Fibroblast of mammary gland (primary cell): Measurements from ENCODE around the gene CGREF1.

Source experiments
- DNase-seq: peaks from one replicate; pipeline ENCODE4 v3.0.0-alpha.2; 2010; ENCODE audit warnings: low read depth
- H3K4me3 ChIP-seq: 2 replicates; pipeline ENCODE4 v1.5.1; 2011; ENCODE audit warnings: low read depth, mild to moderate bottlenecking, low read length, moderate library complexity; ENCODE audit not compliant: control insufficient read depth
- TF ChIP-seq, protein P1 (sequence below): conservative IDR thresholded peaks from 2 replicates; pipeline ENCODE4 v1.5.1; 2011; ENCODE audit warnings: low read depth, low read length, inconsistent platforms; ENCODE audit not compliant: control insufficient read depth, insufficient read depth

CGREF1 gene

DNA sequence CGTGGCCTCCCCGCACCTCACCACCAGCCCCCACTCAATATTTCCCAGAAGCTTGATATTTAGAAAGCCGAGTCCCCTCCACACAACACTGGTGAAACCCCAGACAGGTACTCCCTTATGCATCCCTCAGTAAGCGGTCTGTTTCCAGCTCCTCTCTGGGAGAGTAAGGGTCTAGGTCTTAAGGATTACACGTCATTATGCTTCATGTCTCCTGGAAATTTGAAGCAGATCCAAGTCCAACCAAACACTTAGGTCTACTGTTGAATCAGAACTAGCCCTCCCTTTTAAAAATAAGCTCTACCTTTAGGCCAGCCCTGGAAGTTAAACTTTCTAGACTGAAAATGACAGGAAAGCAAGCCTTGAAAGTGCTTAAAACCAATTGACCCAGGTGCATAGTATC, 46.0 kb downstream of the CGREF1 start:
- DNase-seq = peak; percentile 70
- TF ChIP-seq, protein P1, sequence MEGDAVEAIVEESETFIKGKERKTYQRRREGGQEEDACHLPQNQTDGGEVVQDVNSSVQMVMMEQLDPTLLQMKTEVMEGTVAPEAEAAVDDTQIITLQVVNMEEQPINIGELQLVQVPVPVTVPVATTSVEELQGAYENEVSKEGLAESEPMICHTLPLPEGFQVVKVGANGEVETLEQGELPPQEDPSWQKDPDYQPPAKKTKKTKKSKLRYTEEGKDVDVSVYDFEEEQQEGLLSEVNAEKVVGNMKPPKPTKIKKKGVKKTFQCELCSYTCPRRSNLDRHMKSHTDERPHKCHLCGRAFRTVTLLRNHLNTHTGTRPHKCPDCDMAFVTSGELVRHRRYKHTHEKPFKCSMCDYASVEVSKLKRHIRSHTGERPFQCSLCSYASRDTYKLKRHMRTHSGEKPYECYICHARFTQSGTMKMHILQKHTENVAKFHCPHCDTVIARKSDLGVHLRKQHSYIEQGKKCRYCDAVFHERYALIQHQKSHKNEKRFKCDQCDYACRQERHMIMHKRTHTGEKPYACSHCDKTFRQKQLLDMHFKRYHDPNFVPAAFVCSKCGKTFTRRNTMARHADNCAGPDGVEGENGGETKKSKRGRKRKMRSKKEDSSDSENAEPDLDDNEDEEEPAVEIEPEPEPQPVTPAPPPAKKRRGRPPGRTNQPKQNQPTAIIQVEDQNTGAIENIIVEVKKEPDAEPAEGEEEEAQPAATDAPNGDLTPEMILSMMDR = no peak
- no peak overlapping the region for H3K4me3 ChIP-seq

DNA sequence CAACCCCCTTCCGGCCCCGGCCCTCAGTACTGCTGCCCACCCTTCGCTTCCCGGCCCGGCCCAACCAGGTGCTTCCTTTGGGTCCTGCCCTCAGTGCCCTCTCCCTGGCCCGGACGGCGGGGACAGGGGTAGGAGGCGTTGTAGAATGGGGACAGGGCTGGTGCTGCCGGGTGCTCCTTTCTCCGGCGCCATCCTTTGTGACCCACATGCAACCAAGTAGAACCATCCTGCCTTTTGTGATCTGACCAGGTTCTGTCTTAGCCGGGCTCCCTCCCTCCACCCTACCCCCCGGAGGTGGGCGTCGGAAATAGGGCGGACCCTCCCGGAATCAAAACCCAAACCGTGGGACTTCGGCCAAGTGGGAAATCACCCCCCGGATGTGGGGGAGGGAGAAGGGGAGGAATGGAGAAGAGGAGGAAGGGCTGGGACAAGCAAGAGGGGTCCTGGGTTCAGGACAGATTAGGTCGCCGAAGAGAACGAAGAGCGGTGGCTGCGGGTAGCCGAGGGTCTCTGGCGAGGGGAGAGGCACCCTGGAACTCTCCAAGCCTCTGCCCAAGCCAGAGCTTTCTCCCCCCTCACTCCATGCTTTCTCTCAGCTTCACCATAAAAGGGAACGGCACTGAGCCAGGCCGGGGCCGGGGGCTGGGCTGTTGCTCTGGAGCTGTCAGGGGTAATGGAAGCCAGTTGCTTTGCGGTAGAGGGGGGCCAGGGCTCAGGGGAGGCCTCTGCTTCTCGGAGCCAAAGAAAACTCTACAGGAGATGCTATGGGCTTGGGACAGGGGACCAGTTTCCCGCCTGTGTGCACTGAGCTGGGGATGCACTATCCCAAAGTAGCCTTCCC, 46.7 kb downstream of the CGREF1 start:
- DNase-seq = peak; percentile 44
- peak overlapping the region; percentile 50 for H3K4me3 ChIP-seq
- TF ChIP-seq, protein P1 = no peak

DNA sequence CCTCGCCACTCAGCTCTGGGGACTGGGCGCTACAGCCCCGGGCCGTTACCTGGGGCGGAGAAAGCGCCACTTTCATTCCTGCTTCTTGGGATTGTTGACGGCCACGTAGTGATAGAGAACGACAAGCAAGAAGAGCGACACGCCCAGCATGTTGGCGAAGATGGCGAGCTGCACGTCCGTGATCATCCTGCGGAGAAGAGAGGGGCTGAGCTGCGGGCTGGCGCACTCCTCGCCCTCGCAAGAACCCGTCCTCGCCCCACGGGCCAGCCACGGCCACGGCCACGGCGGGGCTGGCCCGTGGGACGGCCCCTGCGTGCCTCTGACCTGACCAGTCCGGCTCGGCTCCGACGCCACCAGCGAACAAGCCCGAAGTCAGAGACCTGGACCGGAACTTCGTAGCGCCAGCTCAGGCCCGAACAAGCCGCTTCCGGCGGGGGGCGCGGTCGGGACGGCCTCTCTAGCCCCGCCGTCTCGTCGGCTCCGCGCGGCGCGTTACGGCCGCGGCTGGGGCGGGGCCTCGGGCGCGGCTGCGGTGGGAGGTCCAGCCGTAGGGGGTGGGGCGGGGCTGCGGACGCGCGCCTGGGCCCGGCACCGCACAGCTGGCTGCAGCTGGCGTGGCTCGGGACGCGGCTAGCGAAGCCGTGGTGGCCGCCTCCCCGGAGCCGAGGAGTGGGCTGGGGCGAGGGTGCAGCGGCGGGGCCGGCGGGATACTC, 47.5 kb downstream of the CGREF1 start, which contains the start of gene OST4:
Gene OST4 (minus strand): TSS at position 378 of the 713 bp plus-strand sequence.
- DNase-seq = peak; percentile 89

DNA sequence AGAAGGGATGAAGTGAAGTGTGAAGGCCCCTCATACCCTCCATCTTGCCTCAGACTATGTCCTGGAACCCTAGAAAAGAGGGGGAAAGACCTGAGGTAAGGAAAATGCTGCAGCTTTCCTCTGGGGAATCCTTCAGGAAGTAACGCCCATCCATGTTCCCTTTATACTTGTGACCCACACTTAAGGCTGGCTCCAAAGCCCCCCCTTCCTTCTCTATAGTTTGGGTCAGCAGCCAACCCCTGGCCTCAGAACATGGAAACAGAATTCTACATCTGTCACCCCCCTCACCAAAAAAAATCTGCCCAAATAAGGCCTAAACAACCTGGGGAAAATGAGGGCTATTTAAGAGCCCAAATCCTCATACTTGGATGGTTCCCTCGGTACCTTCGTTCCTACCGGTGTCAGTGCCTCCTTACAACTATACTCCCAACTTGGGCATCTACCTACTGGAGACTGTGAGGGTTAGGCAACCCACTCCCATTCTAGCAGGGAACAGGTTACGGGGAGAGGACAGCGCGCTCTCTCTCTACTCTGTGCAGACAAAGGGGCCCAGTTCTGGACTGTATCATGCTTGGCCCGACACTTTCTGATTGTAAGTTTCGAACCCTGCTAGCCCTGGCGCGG, 48.2 kb downstream of the CGREF1 start:
- no peak for DNase-seq
- peak overlapping the region; percentile 99 for H3K4me3 ChIP-seq
- TF ChIP-seq, protein P1 = no peak

More for the DNA sequence above, 47.5 kb downstream of the CGREF1 start, which contains the start of gene OST4:
- H3K4me3 ChIP-seq = peak within 1 kb of the TSS; percentile 99
- TF ChIP-seq, protein P1 = no peak

DNA sequence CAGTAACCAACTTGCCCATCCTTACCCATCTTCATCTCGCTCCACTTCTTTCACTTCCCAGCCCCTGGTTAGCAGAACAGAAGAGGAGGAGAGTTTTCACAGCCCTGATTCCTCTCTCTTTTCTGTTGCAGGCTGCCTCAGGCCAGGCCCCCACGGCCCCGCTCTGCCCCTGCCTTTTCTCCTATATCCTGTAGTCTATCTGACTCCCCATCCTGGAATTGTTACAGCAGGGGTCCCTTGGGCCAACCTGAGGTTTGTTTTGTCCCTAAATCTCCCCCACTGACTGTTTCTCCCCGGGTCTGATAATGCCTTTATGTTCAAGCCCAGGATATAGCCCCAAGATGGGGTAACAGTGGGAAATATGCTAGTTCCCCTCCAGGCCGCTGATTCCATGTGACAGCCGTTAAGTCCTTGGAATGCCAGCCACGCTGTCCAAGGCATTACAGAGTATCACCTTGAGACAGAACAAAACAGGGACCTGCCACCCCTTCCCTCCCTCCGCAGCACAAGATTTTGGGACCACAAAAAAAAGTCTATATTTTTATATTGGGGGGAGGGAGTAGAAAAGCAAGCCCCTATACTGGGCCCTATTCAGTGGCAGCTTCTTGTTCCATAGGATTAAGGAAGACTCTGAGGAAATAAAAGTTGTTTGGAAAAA, 48.8 kb downstream of the CGREF1 start:
- TF ChIP-seq, protein P1 = no peak
- no peak for DNase-seq
- H3K4me3 ChIP-seq = peak overlapping the region; percentile 99

DNA sequence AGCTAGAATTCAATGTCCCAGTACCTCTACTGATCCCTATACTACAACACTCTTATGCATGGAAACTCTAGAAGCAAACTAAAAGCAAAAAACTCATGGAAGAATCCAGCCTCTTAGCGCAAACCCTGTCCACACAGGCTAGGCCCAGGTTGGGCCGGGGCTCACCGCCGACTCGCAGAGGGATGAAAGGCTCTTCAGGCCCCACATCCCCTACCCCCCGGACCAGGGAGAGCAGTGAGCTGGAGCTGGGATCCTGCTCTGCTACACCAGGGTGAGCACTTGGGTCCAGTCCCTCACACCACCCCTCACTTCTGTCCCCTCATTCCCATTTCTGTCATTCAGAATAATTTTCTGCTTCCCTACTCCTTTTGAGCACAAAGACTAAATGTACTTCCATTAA, 49.5 kb downstream of the CGREF1 start:
- DNase-seq = no peak
- TF ChIP-seq, protein P1 = no peak
- H3K4me3 ChIP-seq = peak overlapping the region; percentile 4
